Fibroblast of skin of scalp (primary cell): Measurements from ENCODE around the gene MC2R.
"Not testable (repeated sequence)": the region's sequence is repeated elsewhere in the genome, so short reads cannot be mapped to it uniquely, and the experiment has no call there.

Experiments
- DNase-seq: peaks from one replicate; pipeline ENCODE4 v3.0.0-alpha.2; 2013

MC2R gene

DNA sequence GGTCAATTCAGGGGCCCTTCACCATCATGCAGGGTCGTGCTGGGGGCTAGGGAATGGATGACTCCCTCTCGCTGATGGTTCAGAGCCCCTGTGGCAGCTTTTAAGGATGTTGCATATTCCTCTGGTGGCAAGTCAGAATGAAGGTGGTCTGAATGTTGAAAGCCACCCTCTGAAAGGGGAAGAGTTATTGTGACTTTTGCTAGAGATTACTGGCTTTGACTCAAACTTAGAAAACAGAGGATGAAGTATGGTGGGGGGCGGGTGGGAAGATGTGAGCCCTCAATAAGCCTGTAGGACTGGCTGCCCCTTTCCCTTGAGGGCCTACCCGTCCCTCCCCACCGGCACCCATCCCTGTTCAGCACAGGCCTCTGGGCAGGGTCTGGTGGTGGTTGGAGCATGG, 23.2 kb downstream of the MC2R start:
- no peak for DNase-seq

- DNase-seq = no peak
These were observed 24.5 kb downstream of the MC2R start for GRCh38 chr18:13890761-13891361.

DNA sequence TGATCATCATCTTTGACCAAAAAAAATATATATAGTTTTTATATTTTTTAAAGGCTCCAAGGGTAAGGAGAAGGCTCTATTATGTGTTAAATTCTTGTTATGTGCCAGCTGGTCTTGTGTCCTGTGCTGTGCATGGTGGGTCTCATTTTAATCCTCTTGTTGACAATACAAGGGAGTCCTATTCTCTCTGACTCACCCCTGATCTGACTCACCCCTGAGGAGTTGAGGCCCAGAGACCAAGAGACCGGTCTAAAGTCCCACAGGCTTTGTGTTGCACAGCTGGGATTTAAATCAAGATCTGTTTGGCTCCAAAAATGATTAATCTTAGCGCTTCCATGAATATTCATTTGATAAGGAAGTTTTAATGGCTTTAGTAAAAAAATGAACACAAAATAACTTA, 25.7 kb downstream of the MC2R start:
- no peak for DNase-seq

- no peak for DNase-seq
These were observed 27.1 kb downstream of the MC2R start for GRCh38 chr18:13888191-13888716.

DNA sequence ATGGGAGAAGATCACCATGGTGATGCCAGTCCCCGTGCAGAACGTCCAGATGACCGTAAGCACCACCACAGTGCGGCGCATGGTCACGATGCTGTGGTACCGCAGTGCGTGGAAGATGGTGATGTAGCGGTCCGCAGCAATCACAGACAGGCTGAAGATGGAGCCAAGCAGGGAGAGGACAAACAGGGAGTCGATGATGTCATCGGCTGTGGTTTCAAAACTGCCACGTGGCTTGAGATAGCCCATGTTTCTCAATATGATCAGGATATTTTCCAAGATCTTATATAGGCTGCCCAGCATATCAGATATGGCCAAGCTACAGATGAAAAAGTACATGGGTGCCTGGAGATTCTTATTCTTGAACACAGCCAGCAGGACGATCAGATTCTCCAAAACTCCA, 30.3 kb downstream of the MC2R start:
- DNase-seq = no peak

- DNase-seq = no peak
These were observed 35.4 kb downstream of the MC2R start for GRCh38 chr18:13879937-13880336.

DNA sequence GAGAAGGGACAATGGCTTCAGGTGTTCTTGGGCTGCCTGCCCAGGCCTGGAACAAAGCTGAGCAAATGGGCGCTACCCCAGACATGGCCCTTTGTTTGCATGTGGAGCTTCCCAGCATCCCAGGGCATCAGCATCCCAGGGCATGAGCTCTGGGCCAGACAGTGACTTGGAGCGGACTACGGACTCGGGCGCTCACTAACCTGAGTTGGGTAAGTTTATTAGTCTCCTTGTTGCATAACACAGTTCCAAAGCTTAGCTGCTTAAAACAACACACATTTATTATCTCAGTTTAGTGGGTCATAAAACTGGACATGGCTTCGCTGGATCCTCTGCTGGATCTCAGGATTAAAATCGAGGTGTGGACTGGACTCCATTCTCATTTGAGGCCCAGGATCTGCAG, 35.8 kb downstream of the MC2R start:
- no peak for DNase-seq

DNA sequence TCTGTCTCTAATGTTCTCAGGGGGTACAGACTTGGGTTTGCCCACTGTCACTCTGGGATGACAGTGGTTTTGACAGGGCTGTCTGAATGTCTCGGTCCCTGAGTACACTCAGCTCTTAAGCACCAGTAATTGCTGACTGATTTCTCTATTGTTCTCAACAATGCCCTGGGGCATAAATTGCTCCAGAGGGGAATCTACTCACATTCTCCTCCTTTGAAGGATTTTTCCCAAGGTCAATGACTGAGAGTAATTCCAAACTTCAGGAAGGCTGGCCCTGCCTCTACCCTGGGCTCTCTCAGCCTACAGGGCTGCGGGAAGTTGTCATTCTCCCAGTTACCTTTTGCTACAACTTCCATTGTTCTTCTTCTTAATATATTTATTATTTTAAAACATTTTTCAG, 36.5 kb downstream of the MC2R start:
- DNase-seq = no peak

- DNase-seq = no peak
These were observed 38.2 kb downstream of the MC2R start for GRCh38 chr18:13877157-13877556.

DNA sequence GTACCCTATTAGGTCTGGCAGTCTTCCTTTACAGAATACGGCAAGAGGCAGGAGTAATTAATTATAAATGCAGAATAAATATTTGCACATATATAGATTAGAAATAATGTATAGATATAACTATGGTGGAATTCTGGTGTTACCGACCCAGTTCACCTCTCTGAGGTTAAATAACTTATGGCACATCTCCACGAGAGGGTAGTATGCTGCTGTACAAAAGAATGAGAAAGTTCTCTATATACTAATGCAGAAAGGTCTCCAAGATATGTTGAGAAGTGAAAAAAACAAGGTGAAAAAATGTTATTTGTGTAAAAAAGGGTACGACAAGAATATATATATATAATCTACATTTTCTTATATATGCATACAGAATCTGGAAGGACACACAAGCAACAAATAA, 40.8 kb downstream of the MC2R start:
- no peak for DNase-seq

GRCh38 chr18:13872932-13873331, 42.4 kb downstream of the MC2R start:
- no peak for DNase-seq

DNA sequence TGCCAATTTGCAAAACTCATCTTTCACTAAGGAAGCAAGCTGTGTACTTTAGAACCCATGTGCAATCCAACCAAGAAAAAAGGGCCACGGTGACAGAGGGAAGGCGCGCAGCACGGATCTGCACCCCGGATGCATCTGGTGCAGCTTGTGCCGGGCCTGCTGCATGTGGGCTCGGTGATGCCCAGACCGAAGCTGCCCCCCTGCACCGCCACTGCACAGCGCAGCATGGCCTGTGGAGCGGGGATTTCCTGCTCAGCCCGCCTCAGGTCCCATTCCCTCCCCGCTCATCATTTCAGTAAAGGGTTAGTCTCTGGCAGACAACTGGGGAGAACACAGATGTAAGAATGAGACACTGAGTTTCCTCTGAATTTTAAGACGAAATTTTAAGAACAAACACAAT, 43.0 kb downstream of the MC2R start:
- DNase-seq = no peak

GRCh38 chr18:13871701-13872100, 43.6 kb downstream of the MC2R start:
- no peak for DNase-seq

DNA sequence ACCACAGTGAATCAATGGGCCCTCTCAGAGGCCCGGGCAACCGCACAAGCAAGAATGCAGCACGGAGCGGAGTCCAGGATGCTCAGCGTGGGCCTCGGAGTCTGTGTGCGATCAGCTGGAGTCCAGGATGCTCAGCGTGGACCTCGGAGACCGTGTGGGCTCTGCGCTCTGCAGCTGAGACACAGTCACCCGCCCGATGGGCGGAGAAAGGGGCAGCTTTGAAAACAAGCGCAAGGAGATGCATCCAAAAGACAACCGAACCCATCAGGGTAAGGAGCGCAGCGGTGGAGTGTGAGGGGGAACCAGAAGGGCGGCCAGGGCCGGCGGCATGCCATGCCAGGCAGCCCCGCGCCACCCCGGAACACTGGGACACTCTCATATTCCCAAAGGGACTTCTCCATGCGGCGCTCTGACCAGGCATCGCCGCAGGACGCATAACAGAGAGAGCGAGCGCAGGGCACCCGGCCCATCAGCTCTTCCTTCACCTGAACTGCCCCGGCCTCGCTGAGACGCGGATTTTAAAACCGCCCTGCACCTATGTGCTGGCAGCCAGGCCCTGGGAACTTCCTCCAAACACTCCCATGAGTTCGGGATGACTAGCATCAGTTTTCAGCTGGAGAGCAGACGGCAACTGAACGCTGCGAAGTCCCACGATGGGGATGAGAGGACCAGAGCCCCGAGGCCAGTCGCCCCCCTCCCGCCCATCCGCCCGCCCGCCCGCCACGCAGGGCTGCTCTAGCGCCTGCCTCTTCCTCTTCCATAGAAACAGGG, 46.6 kb downstream of the MC2R start:
- DNase-seq = no peak

DNA sequence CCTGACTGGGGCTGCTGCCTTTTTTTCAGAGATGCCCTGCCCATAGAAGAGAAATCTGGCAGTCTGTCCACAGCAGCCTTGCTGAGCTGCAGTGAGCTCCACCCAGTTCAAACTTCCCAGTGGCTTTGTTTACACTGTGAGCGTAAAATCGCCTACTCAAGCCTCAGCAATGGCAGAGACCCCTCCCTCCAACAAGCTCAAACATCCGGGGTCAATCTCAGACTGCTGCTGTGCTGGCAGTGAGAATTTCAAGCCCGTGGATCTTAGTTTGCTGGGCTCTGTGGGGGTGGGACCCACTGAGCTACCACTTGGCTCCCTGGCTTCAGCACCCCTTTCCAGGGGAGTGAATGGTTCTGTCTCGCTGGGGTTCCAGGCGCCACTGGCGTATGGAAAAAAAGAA, 52.4 kb downstream of the MC2R start:
- DNase-seq = not testable (repeated sequence)

DNA sequence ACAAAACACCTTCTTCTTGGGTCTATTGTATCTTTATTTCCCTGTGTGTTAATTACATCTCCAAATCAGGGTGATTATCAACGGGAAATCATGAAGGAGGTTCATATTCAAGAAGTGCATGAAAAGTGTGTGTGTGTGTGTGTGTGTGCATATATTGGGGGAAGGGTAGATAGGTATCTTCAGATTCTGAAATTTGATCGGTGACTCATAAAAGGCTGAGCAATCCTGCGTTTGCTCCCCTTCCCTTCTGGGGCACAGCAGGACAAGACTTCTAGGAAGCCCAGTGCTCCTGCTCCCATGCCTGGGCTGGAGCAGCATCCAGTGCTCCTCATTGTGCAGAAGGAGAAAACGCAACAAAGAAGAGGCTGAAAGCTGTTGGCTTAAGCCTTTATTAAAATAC, 65.5 kb downstream of the MC2R start:
- no peak for DNase-seq

DNA sequence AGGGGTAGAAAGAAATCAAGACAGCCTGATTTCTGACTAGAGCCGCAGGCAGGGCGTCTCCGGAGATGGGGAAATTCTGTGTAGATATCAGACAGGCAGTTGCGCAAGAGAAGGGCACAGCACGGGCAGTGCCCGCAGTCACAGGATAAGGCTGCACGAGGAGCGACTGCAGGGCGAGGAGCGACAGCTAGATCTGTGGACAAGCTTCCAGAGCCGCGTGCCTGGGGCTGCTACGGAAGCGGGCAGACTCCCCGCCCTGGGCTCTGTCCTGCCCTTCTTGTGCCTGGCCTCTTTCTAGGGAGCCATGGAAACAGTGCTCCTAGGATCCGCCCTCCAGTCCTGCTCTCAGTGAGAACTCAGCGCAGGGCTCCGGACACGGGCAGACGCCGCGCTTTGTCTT, 78.8 kb downstream of the MC2R start:
- no peak for DNase-seq

DNA sequence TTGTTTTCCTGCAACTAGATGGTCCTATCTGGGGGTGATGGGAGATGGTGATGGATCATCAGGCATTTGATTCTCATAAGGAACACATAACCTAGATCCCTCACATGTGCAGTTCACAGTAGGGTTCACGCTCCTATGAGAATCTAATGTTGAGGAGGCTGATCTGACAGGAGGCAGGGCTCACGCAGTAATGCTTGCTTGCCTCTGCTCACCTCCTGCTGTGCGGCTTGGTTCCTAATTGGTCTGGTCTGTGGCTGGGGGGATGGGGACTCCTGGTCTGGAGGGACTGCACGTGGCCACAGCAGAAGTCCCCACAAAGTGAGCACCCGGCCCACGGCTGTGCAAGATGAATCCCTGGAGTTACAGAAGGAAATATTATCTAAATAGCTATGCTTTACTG, 80.1 kb downstream of the MC2R start:
- no peak for DNase-seq

DNA sequence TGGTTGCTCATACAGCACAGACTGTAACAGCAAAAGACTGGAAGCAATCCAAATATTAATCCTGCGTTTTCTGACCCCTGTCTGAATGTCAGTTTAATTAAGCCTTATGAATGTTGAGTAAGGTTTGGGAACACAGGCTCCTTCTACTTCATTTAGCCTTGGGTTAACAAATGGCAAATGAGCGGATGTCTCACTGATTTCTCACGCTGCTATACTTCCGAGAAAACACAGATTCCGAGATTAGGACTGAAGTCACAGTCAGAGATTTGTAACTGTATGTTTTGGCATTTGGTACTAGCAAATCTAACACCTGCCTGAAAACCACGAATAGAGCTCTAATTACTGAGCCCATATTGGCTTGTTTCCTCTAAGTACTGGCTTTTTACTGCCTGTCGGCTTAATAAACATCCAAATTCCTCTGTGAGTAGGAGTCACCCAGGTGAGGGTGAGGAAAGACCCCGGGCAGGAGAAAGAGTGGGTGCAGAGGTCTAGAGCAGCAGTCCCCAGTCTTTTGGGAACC, 80.8 kb downstream of the MC2R start:
- no peak for DNase-seq
